Activated naive CD4-positive, alpha-beta T cell treated with anti-CD3 and anti-CD28 coated beads for 36 hours (primary cell): ENCODE data around the gene IGF1. TPM values are rescaled to one million over a fixed set of nuclear protein-coding genes. Genes with fewer than 3 reads are reported as not detected.

Experiments
- CTCF ChIA-PET: fragments of 350-600 bp; sonication (Branson Sonifier 250); formaldehyde crosslinking; loops from one replicate; lab custom pipeline; 2021; ENCODE audit warnings: antibody characterized with exemption; lab: Charles Lee
- DNase-seq: peaks from one replicate; pipeline ENCODE4 v3.0.0-alpha.2; 2020
- H3K27ac Mint-ChIP-seq: one replicate; pipeline ENCODE4 v1.8.0; 2021; ENCODE audit warnings: mild to moderate bottlenecking, mixed read lengths
- H3K27me3 Mint-ChIP-seq: one replicate; pipeline ENCODE4 v1.8.0; 2021; ENCODE audit warnings: low read depth, mixed read lengths
- H3K36me3 Mint-ChIP-seq: one replicate; pipeline ENCODE4 v1.8.0; 2021; ENCODE audit warnings: low read depth, mixed read lengths
- H3K4me1 Mint-ChIP-seq: one replicate; pipeline ENCODE4 v1.8.0; 2021; ENCODE audit warnings: low read depth, mixed read lengths
- H3K4me3 Mint-ChIP-seq: one replicate; pipeline ENCODE4 v1.8.0; 2021; ENCODE audit warnings: mild to moderate bottlenecking, moderate library complexity, mixed read lengths
- H3K9me3 Mint-ChIP-seq: one replicate; pipeline ENCODE4 v1.8.0; 2021; ENCODE audit warnings: mixed read lengths
- intact Hi-C: fragments of 100-400 bp; cut with micrococcal nuclease; formaldehyde crosslinking; loops from one replicate; pipeline ENCODE4 v1.15.1; 2023
- total RNA-seq, 2 experiments: library from RNA; stranded (reverse); gene quantifications; one replicate each; pipeline ENCODE4 v1.2.3, GENCODE V29; 2021

Gene IGF1
- total RNA-seq, 2 experiments from 2014 or later = not detected

GRCh38 chr12:102486153-102486552 is 5.8 kb upstream of the IGF1 start:
- CTCF ChIA-PET = interaction anchor here (1.1 kb wide), 1 partner anchor 334 kb away, joined by 3 read pairs; no protein-coding TSS in a partner anchor
- Mint-ChIP-seq H3K36me3 (no peaks in the 10 kb centered on the region), H3K4me1 (peaks cover 22% of the 10 kb centered on the region), H3K27ac (no peak overlapping the region), H3K4me3 (no peak overlapping the region), H3K9me3 (peaks cover 5% of the 10 kb centered on the region), H3K27me3 (peaks cover 10% of the 10 kb centered on the region)
- intact Hi-C loops = loop anchor here (10.0 kb wide), 1 partner anchor 711 kb away; no protein-coding TSS in a partner anchor
- no peak for DNase-seq

- CTCF ChIA-PET = interaction anchor here (0.5 to 2.9 kb wide), 7 partner anchors 11 to 548 kb away, joined by 3 to 12 read pairs (median 4); no protein-coding TSS in a partner anchor
- peaks cover 22% of the 10 kb centered on the region for H3K4me1 Mint-ChIP-seq
- no peaks in the 10 kb centered on the region for H3K36me3 Mint-ChIP-seq
- peaks cover 7% of the 10 kb centered on the region for H3K27me3 Mint-ChIP-seq
- intact Hi-C loops = loop anchor here (1.0 to 10.0 kb wide), 9 partner anchors 10 to 710 kb away; partner anchors contain the start of gene WASHC3
- peak overlapping the region; percentile 87 for H3K27ac Mint-ChIP-seq
- no peaks in the 10 kb centered on the region for H3K9me3 Mint-ChIP-seq
- peak; percentile 70 for DNase-seq
- H3K4me3 Mint-ChIP-seq = peak overlapping the region; percentile 32
Observed at GRCh38 chr12:102484428-102484958, 4.1 kb upstream of the IGF1 start.

GRCh38 chr12:102484017-102484416 is 3.7 kb upstream of the IGF1 start:
- Mint-ChIP-seq H3K4me3 (no peak overlapping the region), H3K9me3 (no peaks in the 10 kb centered on the region)

GRCh38 chr12:102483466-102483865 is 3.1 kb upstream of the IGF1 start:
- Mint-ChIP-seq H3K4me3 (no peak overlapping the region), H3K27ac (peak overlapping the region; percentile 87), H3K9me3 (no peaks in the 10 kb centered on the region), H3K4me1 (peaks cover 22% of the 10 kb centered on the region), H3K27me3 (peaks cover 7% of the 10 kb centered on the region), H3K36me3 (no peaks in the 10 kb centered on the region)
- CTCF ChIA-PET = interaction anchor here (1.1 to 2.9 kb wide), 6 partner anchors 14 to 544 kb away, joined by 3 to 12 read pairs (median 6); no protein-coding TSS in a partner anchor
- intact Hi-C loops = loop anchor here (2.0 to 10.0 kb wide), 3 partner anchors 63 to 709 kb away; partner anchors contain the start of genes NUP37 and PARPBP
- DNase-seq = peak; percentile 14

More at GRCh38 chr12:102484017-102484416, 3.7 kb upstream of the IGF1 start:
- DNase-seq = no peak
- H3K36me3 Mint-ChIP-seq = no peaks in the 10 kb centered on the region
- intact Hi-C loops = loop anchor here (1.0 to 10.0 kb wide), 9 partner anchors 10 to 709 kb away; partner anchors contain the start of gene WASHC3
- H3K4me1 Mint-ChIP-seq = peaks cover 22% of the 10 kb centered on the region
- peak overlapping the region; percentile 87 for H3K27ac Mint-ChIP-seq
- CTCF ChIA-PET = interaction anchor here (1.0 to 2.9 kb wide), 6 partner anchors 14 to 548 kb away, joined by 3 to 12 read pairs (median 6); no protein-coding TSS in a partner anchor
- H3K27me3 Mint-ChIP-seq = peaks cover 7% of the 10 kb centered on the region

GRCh38 chr12:102481705-102482425 is 1.5 kb upstream of the IGF1 start:
- Mint-ChIP-seq H3K27me3 (peaks cover 7% of the 10 kb centered on the region), H3K4me3 (no peak overlapping the region), H3K27ac (no peak overlapping the region), H3K36me3 (no peaks in the 10 kb centered on the region), H3K4me1 (peaks cover 25% of the 10 kb centered on the region), H3K9me3 (no peaks in the 10 kb centered on the region)
- intact Hi-C loops = loop anchor here (2.0 to 10.0 kb wide), 3 partner anchors 61 to 707 kb away; partner anchors contain the start of genes NUP37 and PARPBP
- no peak for DNase-seq
- CTCF ChIA-PET = interaction anchor here (1.4 to 2.9 kb wide), 3 partner anchors 331 to 543 kb away, joined by 3 to 12 read pairs (median 5); no protein-coding TSS in a partner anchor

- Mint-ChIP-seq H3K4me3 (no peak overlapping the region), H3K27ac (no peak overlapping the region), H3K27me3 (peaks cover 13% of the 10 kb centered on the region), H3K36me3 (no peaks in the 10 kb centered on the region), H3K9me3 (no peaks in the 10 kb centered on the region), H3K4me1 (peaks cover 25% of the 10 kb centered on the region)
- DNase-seq = no peak
- intact Hi-C loops = loop anchor here (10.0 kb wide), 1 partner anchor 705 kb away; no protein-coding TSS in a partner anchor
- CTCF ChIA-PET = no interaction called here
Observed at GRCh38 chr12:102479939-102480338, 424 bp downstream of the IGF1 start.

- no peak overlapping the region for H3K4me3 Mint-ChIP-seq
- peaks cover 24% of the 10 kb centered on the region for H3K4me1 Mint-ChIP-seq
- no peaks in the 10 kb centered on the region for H3K9me3 Mint-ChIP-seq
- peak; percentile 7 for DNase-seq
- CTCF ChIA-PET = interaction anchor here (0.7 to 1.1 kb wide), 2 partner anchors 54 to 384 kb away, joined by 3 read pairs; no protein-coding TSS in a partner anchor
- peaks cover 11% of the 10 kb centered on the region for H3K27me3 Mint-ChIP-seq
- intact Hi-C loops = no loop called here
- H3K36me3 Mint-ChIP-seq = no peaks in the 10 kb centered on the region
- H3K27ac Mint-ChIP-seq = no peak overlapping the region
Observed at GRCh38 chr12:102479099-102479885, 1.1 kb downstream of the IGF1 start.

- H3K4me1 Mint-ChIP-seq = peaks cover 23% of the 10 kb centered on the region
- intact Hi-C loops = no loop called here
- DNase-seq = peak; percentile 56
- H3K4me3 Mint-ChIP-seq = no peak overlapping the region
- H3K9me3 Mint-ChIP-seq = no peaks in the 10 kb centered on the region
- peaks cover 12% of the 10 kb centered on the region for H3K27me3 Mint-ChIP-seq
- H3K36me3 Mint-ChIP-seq = no peaks in the 10 kb centered on the region
- CTCF ChIA-PET = interaction anchor here (0.5 to 1.1 kb wide), 3 partner anchors 54 to 383 kb away, joined by 3 read pairs; no protein-coding TSS in a partner anchor
- H3K27ac Mint-ChIP-seq = no peak overlapping the region
Observed at GRCh38 chr12:102478405-102479098, 1.8 kb downstream of the IGF1 start.

GRCh38 chr12:102475355-102475754 is 5.0 kb downstream of the IGF1 start:
- intact Hi-C loops = no loop called here

GRCh38 chr12:102474438-102475064 is 5.8 kb downstream of the IGF1 start:
- intact Hi-C loops = loop anchor here (1.0 kb wide), 1 partner anchor 10 kb away; no protein-coding TSS in a partner anchor
- peak; percentile 30 for DNase-seq
- H3K4me3 Mint-ChIP-seq = no peak overlapping the region

More at GRCh38 chr12:102475355-102475754, 5.0 kb downstream of the IGF1 start:
- Mint-ChIP-seq H3K27me3 (peaks cover 11% of the 10 kb centered on the region), H3K4me1 (peaks cover 14% of the 10 kb centered on the region), H3K9me3 (no peaks in the 10 kb centered on the region), H3K36me3 (no peaks in the 10 kb centered on the region), H3K4me3 (no peak overlapping the region), H3K27ac (no peak overlapping the region)
- no peak for DNase-seq
- CTCF ChIA-PET = no interaction called here

GRCh38 chr12:102472496-102472895 is 7.9 kb downstream of the IGF1 start:
- no peak overlapping the region for H3K4me3 Mint-ChIP-seq
- no peak overlapping the region for H3K27ac Mint-ChIP-seq
- intact Hi-C loops = no loop called here
- DNase-seq = no peak
- peaks cover 11% of the 10 kb centered on the region for H3K27me3 Mint-ChIP-seq
- H3K4me1 Mint-ChIP-seq = peaks cover 11% of the 10 kb centered on the region
- no peaks in the 10 kb centered on the region for H3K9me3 Mint-ChIP-seq
- CTCF ChIA-PET = no interaction called here
- H3K36me3 Mint-ChIP-seq = no peaks in the 10 kb centered on the region

More at GRCh38 chr12:102474438-102475064, 5.8 kb downstream of the IGF1 start:
- H3K36me3 Mint-ChIP-seq = no peaks in the 10 kb centered on the region
- H3K9me3 Mint-ChIP-seq = no peaks in the 10 kb centered on the region
- peak overlapping the region; percentile 47 for H3K27ac Mint-ChIP-seq
- CTCF ChIA-PET = interaction anchor here (0.5 kb wide), 1 partner anchor 337 kb away, joined by 3 read pairs; no protein-coding TSS in a partner anchor
- peaks cover 14% of the 10 kb centered on the region for H3K4me1 Mint-ChIP-seq
- peaks cover 11% of the 10 kb centered on the region for H3K27me3 Mint-ChIP-seq
